A673 (cell line): ENCODE measurements around the gene CEP170B. TPM values are rescaled to one million over a fixed set of nuclear protein-coding genes. Genes with fewer than 3 reads are reported as not detected.

Source experiments
- BruUV-seq: library from RNA; stranded (reverse); fragments of 400-500 nt; replicated peaks from 2 replicates; lab custom pipeline; 2021; lab: Mats Ljungman, UMichigan
- CTCF ChIA-PET: fragments of 300-600 bp; sonication (Branson Sonifier 250); formaldehyde crosslinking; loops from one replicate; lab custom pipeline; 2022; ENCODE audit warnings: antibody characterized with exemption; lab: Charles Lee
- POLR2A ChIA-PET: fragments of 300-600 bp; sonication (Branson Sonifier 250); formaldehyde crosslinking; loops from one replicate; lab custom pipeline; 2022; ENCODE audit warnings: antibody characterized with exemption; ENCODE audit not compliant: low non-redundant PET; lab: Charles Lee
- DNase-seq: peaks from one replicate; pipeline ENCODE4 v3.0.0-alpha.2; 2015; ENCODE audit warnings: low spot score
- H3K27ac ChIP-seq: fragments of 200-600 bp; sonication (generic); 2 replicates; pipeline ENCODE4 v1.5.1; 2016; ENCODE audit warnings: mixed run types, low read depth, mild to moderate bottlenecking, mixed read lengths, antibody characterized with exemption, low read length; ENCODE audit not compliant: poor library complexity, severe bottlenecking
- H3K27me3 ChIP-seq: fragments of 200-600 bp; sonication (generic); replicated peaks from 2 replicates; pipeline ENCODE4 v1.6.1; 2017; ENCODE audit warnings: mixed run types, low read depth, mild to moderate bottlenecking, mixed read lengths, antibody characterized with exemption, low read length; ENCODE audit not compliant: insufficient read depth, poor library complexity
- H3K36me3 ChIP-seq: fragments of 200-600 bp; sonication (generic); 2 replicates; pipeline ENCODE4 v1.6.1; 2016; ENCODE audit warnings: mixed run types, mild to moderate bottlenecking, mixed read lengths, antibody characterized with exemption, low read length; ENCODE audit not compliant: insufficient read depth, poor library complexity, severe bottlenecking
- H3K4me1 ChIP-seq: fragments of 200-600 bp; sonication (generic); 2 replicates; pipeline ENCODE4 v1.6.1; 2017; ENCODE audit warnings: mixed run types, mild to moderate bottlenecking, mixed read lengths, antibody characterized with exemption, low read length; ENCODE audit not compliant: insufficient read depth, poor library complexity, severe bottlenecking
- H3K4me3 ChIP-seq: fragments of 200-600 bp; sonication (generic); 2 replicates; pipeline ENCODE4 v1.5.1; 2016; ENCODE audit warnings: low read depth, mixed run types, mild to moderate bottlenecking, mixed read lengths, low read length; ENCODE audit not compliant: poor library complexity, severe bottlenecking
- H3K9me3 ChIP-seq: fragments of 200-600 bp; sonication (generic); 2 replicates; pipeline ENCODE4 v1.6.1; 2016; ENCODE audit warnings: mixed run types, low read depth, mild to moderate bottlenecking, mixed read lengths, antibody characterized with exemption, low read length; ENCODE audit not compliant: poor library complexity, severe bottlenecking
- CTCF ChIP-seq: fragments of 300-800, 200-600 bp; sonication (generic); conservative IDR thresholded peaks from 2 replicates; pipeline ENCODE4 v1.5.1; 2017; ENCODE audit warnings: low read depth, mild to moderate bottlenecking, antibody characterized with exemption, low read length, moderate library complexity, mixed read lengths
- EZH2 ChIP-seq: fragments of 200-600 bp; sonication (generic); IDR thresholded peaks from 2 replicates; pipeline ENCODE4 v1.6.1; 2017; ENCODE audit warnings: borderline replicate concordance, low read depth, mild to moderate bottlenecking, mixed read lengths, antibody characterized with exemption, low read length; ENCODE audit not compliant: poor library complexity, severe bottlenecking
- intact Hi-C: fragments of 100-400 bp; cut with micrococcal nuclease; formaldehyde crosslinking; loops from one replicate; pipeline ENCODE4 v1.10.0; 2022; ENCODE audit not compliant: unreplicated experiment
- total RNA-seq: library from RNA; stranded (reverse); gene quantifications from 2 replicates; pipeline ENCODE4 v1.2.3, GENCODE V29; 2021

Gene CEP170B
- total RNA-seq, 1 experiment from 2014 or later, result 20.8 TPM

GRCh38 chr14:104885973-104886689 is 21.1 kb downstream of the CEP170B start:
- Histone ChIP-seq H3K36me3 (no peaks in the 10 kb centered on the region), H3K9me3 (no peaks in the 10 kb centered on the region), H3K27me3 (no peaks in the 10 kb centered on the region), H3K4me1 (no peaks in the 10 kb centered on the region), H3K4me3 (no peak overlapping the region), H3K27ac (no peak overlapping the region)
- TF ChIP-seq CTCF, result no peak
- no peak for TF ChIP-seq EZH2
- intact Hi-C loops, result no loop called here
- no TSS peak for BruUV-seq
- no peak for DNase-seq
- ChIA-PET POLR2A (no interaction called here), CTCF (no interaction called here)

- H3K36me3 ChIP-seq, result no peaks in the 10 kb centered on the region
- no peak for TF ChIP-seq CTCF
- no peak for TF ChIP-seq EZH2
- ChIA-PET CTCF (no interaction called here), POLR2A (no interaction called here)
- no TSS peak for BruUV-seq
- no peaks in the 10 kb centered on the region for H3K9me3 ChIP-seq
- H3K27me3 ChIP-seq, result no peaks in the 10 kb centered on the region
- intact Hi-C loops, result no loop called here
- H3K4me1 ChIP-seq, result no peaks in the 10 kb centered on the region
- H3K4me3 ChIP-seq, result no peak overlapping the region
- no peak for DNase-seq
- H3K27ac ChIP-seq, result no peak overlapping the region
These were observed 21.9 kb downstream of the CEP170B start for GRCh38 chr14:104886690-104887622.

- Histone ChIP-seq H3K9me3 (no peaks in the 10 kb centered on the region), H3K27ac (no peak overlapping the region), H3K27me3 (no peaks in the 10 kb centered on the region), H3K4me3 (no peak overlapping the region), H3K36me3 (no peaks in the 10 kb centered on the region), H3K4me1 (no peaks in the 10 kb centered on the region)
- intact Hi-C loops, result no loop called here
- BruUV-seq, result no TSS peak
- TF ChIP-seq CTCF, result no peak
- no peak for TF ChIP-seq EZH2
- POLR2A ChIA-PET, result no interaction called here
- CTCF ChIA-PET, result no interaction called here
- no peak for DNase-seq
These were observed 22.8 kb downstream of the CEP170B start for GRCh38 chr14:104887623-104888488.
